BLaER1 (cell line): ENCODE results near the gene GPC6.

Experiments
- H3K27ac ChIP-seq: shearing (Covaris generic); formaldehyde crosslinking; 2 replicates; pipeline ENCODE4 v1.8.1; 2022
- H3K27me3 ChIP-seq: shearing (Covaris generic); formaldehyde crosslinking; 2 replicates; pipeline ENCODE4 v1.8.1; 2022
- H3K36me3 ChIP-seq: shearing (Covaris generic); formaldehyde crosslinking; 2 replicates; pipeline ENCODE4 v1.8.1; 2022
- H3K4me1 ChIP-seq: shearing (Covaris generic); formaldehyde crosslinking; 2 replicates; pipeline ENCODE4 v1.8.1; 2022
- H3K4me2 ChIP-seq: shearing (Covaris generic); formaldehyde crosslinking; 2 replicates; pipeline ENCODE4 v1.8.1; 2022
- H3K4me3 ChIP-seq: shearing (Covaris generic); formaldehyde crosslinking; 2 replicates; pipeline ENCODE4 v1.8.1; 2022
- H3K9ac ChIP-seq: shearing (Covaris generic); formaldehyde crosslinking; 2 replicates; pipeline ENCODE4 v1.8.1; 2022
- H3K9me3 ChIP-seq: shearing (Covaris generic); formaldehyde crosslinking; 2 replicates; pipeline ENCODE4 v1.8.1; 2022
- H4K20me1 ChIP-seq: shearing (Covaris generic); formaldehyde crosslinking; 2 replicates; pipeline ENCODE4 v1.8.1; 2022
- Cebpa-rat ChIP-seq: shearing (Covaris generic); IDR thresholded peaks from 2 replicates; pipeline ENCODE4 v1.8.1; 2022

The GPC6 gene

DNA sequence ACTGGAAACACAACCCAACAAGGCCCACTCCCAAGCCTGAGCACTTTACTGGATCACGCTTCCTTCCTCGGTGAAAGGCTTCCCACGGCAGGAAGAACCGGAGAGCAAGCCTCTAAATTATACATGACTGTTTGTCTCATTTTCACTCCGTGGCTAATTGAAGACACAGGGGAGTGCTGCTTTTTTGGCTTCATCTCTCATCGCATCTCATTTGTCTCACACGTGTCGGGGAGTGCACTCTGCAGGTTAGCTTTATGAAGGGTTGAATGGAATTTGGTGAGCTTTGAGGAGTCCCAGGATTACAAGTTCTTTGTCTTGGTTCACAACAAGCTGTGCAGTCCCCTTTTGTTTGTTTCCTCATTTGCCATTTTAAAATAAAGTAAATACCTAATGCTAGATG is 544.6 kb downstream of the GPC6 start:
- Histone ChIP-seq H3K27me3 (no peaks in the 10 kb centered on the region), H3K9ac (no peak overlapping the region), H3K27ac (no peak overlapping the region), H3K36me3 (no peaks in the 10 kb centered on the region), H4K20me1 (no peaks in the 10 kb centered on the region), H3K9me3 (no peaks in the 10 kb centered on the region), H3K4me3 (no peak overlapping the region), H3K4me2 (no peak overlapping the region), H3K4me1 (no peaks in the 10 kb centered on the region)
- TF ChIP-seq Cebpa-rat: no peak

DNA sequence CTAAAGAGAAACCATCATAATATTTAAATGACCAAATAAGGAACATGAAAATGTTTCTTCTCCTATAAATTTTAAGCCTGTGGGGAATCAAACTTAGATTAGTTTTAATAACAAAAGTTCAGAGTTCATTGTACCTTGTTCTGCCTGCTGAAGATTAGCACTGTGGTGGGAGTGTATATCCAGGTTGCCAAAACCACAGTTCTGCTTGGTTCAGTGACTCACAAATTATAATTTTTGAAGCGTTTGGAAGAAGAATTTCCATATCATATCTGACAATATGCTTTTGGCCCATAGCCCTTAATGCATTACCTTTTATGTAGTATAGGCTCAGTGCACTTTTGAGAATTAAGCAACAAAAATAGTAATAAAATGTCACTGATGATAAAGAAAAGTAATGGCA is 545.2 kb downstream of the GPC6 start:
- Histone ChIP-seq H3K4me2 (no peak overlapping the region), H4K20me1 (no peaks in the 10 kb centered on the region), H3K27ac (no peak overlapping the region), H3K36me3 (no peaks in the 10 kb centered on the region), H3K27me3 (no peaks in the 10 kb centered on the region), H3K9ac (no peak overlapping the region), H3K4me1 (no peaks in the 10 kb centered on the region), H3K9me3 (no peaks in the 10 kb centered on the region), H3K4me3 (no peak overlapping the region)
- no peak for TF ChIP-seq Cebpa-rat

DNA sequence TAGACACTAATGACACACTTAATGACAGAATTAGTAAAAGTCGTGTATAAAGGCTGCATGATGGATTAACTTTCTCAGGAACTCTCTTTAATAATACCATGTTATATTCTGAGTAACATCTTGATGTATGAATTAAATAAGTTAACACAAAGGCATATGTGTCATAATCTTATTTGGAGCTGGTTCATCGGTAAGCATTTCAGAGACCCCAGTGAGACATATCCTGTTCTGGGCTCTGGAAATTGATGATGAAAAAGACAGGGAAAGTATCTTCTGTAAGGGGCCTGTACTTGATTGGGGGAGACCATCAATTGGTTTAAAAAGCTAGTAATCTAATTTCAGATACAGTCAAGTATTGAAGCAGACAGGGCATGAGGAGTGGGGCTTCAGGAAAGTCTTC is 547.9 kb downstream of the GPC6 start:
- no peaks in the 10 kb centered on the region for H3K9me3 ChIP-seq
- no peaks in the 10 kb centered on the region for H4K20me1 ChIP-seq
- TF ChIP-seq Cebpa-rat: no peak

DNA sequence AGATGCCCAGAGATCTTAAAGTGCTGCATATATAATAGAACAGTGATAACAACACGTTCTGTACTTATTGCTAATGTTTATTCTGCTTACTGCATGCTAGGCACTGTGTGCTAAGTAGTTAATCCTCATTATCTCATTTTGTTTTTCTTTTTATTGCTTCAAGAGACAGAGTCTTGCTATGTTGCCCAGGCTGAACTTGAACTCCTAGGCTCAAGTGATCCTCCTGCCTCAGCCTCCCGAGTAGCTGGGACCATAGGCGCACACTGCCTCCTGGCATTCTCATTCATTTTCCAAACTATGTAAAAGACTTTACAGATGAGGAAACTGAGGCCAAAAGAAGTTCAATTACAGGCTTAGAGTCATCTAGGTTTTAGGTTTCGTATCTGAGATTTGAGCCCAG is 548.4 kb downstream of the GPC6 start:
- no peak overlapping the region for H3K9ac ChIP-seq
- H3K36me3 ChIP-seq: no peaks in the 10 kb centered on the region
- no peak overlapping the region for H3K4me2 ChIP-seq
- TF ChIP-seq Cebpa-rat: no peak
- no peaks in the 10 kb centered on the region for H3K9me3 ChIP-seq
- no peaks in the 10 kb centered on the region for H3K4me1 ChIP-seq
- no peak overlapping the region for H3K4me3 ChIP-seq
- no peak overlapping the region for H3K27ac ChIP-seq
- no peaks in the 10 kb centered on the region for H4K20me1 ChIP-seq
- no peaks in the 10 kb centered on the region for H3K27me3 ChIP-seq

More for the DNA sequence above, 547.9 kb downstream of the GPC6 start:
- H3K9ac ChIP-seq: no peak overlapping the region
- no peaks in the 10 kb centered on the region for H3K4me1 ChIP-seq
- no peak overlapping the region for H3K4me2 ChIP-seq
- H3K27me3 ChIP-seq: no peaks in the 10 kb centered on the region
- no peaks in the 10 kb centered on the region for H3K36me3 ChIP-seq
- H3K27ac ChIP-seq: no peak overlapping the region
- H3K4me3 ChIP-seq: no peak overlapping the region

DNA sequence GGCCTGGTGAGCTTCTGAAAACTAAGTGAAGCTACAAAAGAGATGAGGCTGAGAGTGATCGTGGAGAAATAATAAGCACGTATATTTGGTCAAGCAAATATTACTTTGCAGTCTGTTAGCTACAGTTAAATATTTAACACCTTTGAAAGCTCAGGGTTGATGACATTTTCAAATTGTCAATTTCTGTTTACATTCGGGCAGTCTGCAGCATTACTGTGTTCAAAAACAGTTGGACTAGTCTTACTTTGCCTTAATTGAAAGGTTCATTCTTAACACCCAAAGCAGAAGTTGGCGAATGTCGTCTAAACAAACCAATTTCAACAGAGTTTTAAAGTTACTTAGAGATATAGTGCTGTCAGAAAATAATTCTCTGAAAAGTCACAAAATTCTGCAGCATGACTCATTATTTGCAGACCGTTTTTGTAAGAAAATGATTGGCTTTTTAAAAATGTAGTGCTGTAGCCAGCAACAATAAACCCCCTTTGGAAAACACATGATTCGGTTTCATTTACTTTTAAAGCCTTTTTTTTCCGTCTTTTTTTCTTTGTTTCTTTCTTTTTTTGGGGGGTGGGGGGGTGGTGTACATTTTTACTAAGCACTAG is 549.0 kb downstream of the GPC6 start:
- Histone ChIP-seq H3K9ac (no peak overlapping the region), H3K9me3 (no peaks in the 10 kb centered on the region), H3K4me1 (no peaks in the 10 kb centered on the region), H3K4me3 (no peak overlapping the region), H3K36me3 (no peaks in the 10 kb centered on the region), H3K4me2 (no peak overlapping the region), H3K27me3 (no peaks in the 10 kb centered on the region), H3K27ac (no peak overlapping the region), H4K20me1 (no peaks in the 10 kb centered on the region)
- TF ChIP-seq Cebpa-rat: no peak

DNA sequence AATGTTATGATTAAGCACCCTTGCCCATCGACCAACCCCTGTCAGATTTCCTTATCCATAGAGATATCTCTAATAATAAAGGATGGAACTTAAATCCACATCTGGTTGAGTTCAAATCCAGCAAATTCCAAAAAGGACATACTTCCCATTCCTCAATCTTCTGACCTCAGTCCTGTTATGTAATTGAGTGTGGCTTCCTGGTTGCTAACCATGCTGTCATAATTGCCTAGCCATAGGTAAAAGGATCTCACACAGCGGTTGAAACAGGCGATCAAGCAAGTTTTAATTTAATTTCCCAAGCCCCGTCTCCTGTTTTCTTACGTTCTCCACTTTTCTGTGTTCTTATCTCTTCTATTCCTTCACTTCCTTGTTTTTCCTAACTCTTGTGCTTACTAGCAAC is 550.3 kb downstream of the GPC6 start:
- Histone ChIP-seq H3K36me3 (no peaks in the 10 kb centered on the region), H4K20me1 (no peaks in the 10 kb centered on the region), H3K9ac (no peak overlapping the region), H3K27ac (no peak overlapping the region), H3K9me3 (no peaks in the 10 kb centered on the region), H3K4me2 (no peak overlapping the region), H3K27me3 (no peaks in the 10 kb centered on the region), H3K4me1 (no peaks in the 10 kb centered on the region), H3K4me3 (no peak overlapping the region)
- TF ChIP-seq Cebpa-rat: no peak

DNA sequence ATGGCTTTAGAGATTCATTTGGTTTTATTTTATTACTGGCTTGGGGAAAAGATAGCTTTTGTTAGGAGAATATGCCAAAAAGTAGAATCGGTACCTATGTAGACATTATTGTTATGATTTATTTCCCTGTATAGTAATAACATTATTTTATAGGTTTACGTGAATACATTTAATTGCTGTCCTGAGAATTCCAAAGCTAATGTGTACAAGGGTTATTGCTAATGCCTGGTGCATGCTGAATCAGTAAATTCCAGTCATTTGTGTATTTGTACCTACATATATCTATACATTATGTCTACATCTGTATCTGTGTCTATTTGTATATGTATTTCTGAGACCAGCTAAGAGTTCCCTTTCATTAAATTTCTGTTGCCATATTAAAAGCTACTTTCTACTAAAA is 550.9 kb downstream of the GPC6 start:
- Histone ChIP-seq H3K4me3 (no peak overlapping the region), H3K4me2 (no peak overlapping the region), H4K20me1 (no peaks in the 10 kb centered on the region), H3K4me1 (no peaks in the 10 kb centered on the region), H3K27me3 (no peaks in the 10 kb centered on the region), H3K36me3 (no peaks in the 10 kb centered on the region), H3K9me3 (no peaks in the 10 kb centered on the region), H3K9ac (no peak overlapping the region), H3K27ac (no peak overlapping the region)
- no peak for TF ChIP-seq Cebpa-rat

DNA sequence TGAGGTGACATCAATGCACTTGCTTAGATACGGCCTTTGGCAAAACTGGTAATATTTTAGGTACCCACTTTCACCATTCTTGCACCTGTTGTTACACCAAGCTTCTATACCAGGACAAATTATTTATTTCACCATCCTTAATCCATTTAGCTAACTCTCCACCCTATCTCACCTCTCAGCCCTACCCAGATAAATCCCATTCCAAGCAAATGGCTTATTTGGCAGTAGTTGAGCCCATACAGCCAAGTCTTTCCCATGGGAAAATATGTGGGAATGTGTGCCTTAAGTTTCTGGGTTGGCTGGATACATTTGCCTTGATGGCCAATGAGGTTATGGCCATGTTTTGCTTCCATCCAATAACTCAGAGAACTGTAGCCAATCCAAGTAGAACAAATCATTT is 551.9 kb downstream of the GPC6 start:
- Histone ChIP-seq H3K9ac (no peak overlapping the region), H3K4me2 (no peak overlapping the region), H3K4me1 (no peaks in the 10 kb centered on the region), H3K27me3 (no peaks in the 10 kb centered on the region), H3K27ac (no peak overlapping the region), H3K36me3 (no peaks in the 10 kb centered on the region), H3K9me3 (no peaks in the 10 kb centered on the region), H4K20me1 (no peaks in the 10 kb centered on the region), H3K4me3 (no peak overlapping the region)
- TF ChIP-seq Cebpa-rat: no peak

DNA sequence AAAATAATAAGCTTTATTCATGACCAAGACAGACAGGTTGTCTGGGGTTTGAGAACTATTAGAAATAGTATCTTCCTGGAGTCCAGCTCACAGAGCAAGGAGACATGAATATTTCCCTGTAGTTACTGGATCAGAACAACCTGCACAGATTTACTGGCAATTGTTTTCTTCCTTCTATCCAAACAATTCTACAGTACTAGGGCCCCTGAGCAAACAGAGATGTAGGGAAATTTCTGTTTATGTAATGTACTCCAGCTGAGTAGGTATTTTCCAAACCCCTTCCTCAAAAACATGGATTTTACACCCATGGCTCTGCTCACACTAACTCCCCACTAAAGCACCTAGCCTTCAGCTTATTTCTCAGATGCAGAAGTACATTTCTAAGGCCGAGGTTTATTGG is 557.6 kb downstream of the GPC6 start:
- H3K4me3 ChIP-seq: no peak overlapping the region
- no peaks in the 10 kb centered on the region for H3K36me3 ChIP-seq
- H3K9me3 ChIP-seq: no peaks in the 10 kb centered on the region
- no peak overlapping the region for H3K4me2 ChIP-seq
- H3K27ac ChIP-seq: no peak overlapping the region
- no peak overlapping the region for H3K9ac ChIP-seq
- no peak for TF ChIP-seq Cebpa-rat
- no peaks in the 10 kb centered on the region for H4K20me1 ChIP-seq
- H3K4me1 ChIP-seq: no peaks in the 10 kb centered on the region
- H3K27me3 ChIP-seq: no peaks in the 10 kb centered on the region

DNA sequence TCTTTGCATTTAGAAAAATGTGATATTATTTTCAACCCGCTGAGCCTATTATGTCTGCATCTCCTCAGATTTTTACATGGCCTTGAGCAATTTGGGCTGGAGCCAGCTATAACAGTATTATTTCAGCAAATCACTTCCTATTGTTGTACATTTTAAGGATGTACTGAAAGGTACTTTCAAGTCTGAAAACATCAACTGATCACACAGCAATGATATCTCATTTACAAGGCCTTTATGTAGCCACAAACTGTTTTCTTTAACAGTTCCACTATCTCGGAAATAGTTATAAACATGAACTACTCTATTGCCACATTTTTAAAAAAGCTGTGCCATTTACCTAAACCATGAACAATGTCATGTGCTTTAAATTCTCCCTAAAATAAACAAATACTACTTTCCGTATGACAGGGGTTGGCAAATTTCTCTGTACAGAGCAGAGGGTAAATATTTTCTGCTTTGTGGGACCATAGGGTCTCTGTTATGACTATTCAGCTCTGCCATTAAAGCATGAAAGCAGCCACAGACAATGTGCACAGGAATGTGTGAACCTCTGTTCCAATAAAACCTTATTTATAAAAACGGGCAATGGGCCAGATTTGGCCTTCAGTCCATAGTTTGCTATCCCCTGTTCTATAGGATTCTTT is 560.4 kb downstream of the GPC6 start:
- Histone ChIP-seq H3K4me2 (no peak overlapping the region), H3K27me3 (no peaks in the 10 kb centered on the region), H3K36me3 (no peaks in the 10 kb centered on the region), H3K4me3 (no peak overlapping the region), H3K4me1 (no peaks in the 10 kb centered on the region), H3K9me3 (no peaks in the 10 kb centered on the region), H4K20me1 (no peaks in the 10 kb centered on the region), H3K9ac (no peak overlapping the region), H3K27ac (no peak overlapping the region)
- no peak for TF ChIP-seq Cebpa-rat

DNA sequence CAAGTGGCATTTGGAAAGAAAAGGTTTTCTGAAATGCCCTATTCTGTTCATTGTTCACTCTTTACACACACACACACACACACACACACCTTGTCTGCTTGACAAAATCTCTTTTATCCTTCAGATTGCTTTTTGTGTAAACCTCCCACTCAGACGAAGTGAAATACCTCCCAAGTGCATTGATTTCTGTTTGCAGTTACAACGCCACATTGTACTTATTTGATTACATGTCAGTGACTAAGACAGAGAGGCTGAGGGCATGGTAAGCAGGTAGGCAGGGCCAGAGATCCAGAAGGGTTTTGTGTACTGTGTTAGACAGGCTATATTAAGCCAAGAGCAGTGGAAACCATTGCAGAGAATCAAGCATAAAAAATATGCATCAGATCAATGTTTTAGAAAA is 561.8 kb downstream of the GPC6 start:
- Histone ChIP-seq H3K9me3 (no peaks in the 10 kb centered on the region), H4K20me1 (no peaks in the 10 kb centered on the region), H3K4me1 (no peaks in the 10 kb centered on the region), H3K4me3 (no peak overlapping the region), H3K27me3 (no peaks in the 10 kb centered on the region), H3K27ac (no peak overlapping the region), H3K9ac (no peak overlapping the region), H3K36me3 (no peaks in the 10 kb centered on the region), H3K4me2 (no peak overlapping the region)
- TF ChIP-seq Cebpa-rat: no peak
